HG03135 (cell line): Measurements from ENCODE around the gene CANX.
"Not testable (repeated sequence)": the region's sequence is repeated elsewhere in the genome, so short reads cannot be mapped to it uniquely, and the experiment has no call there.

Experiments used
- ATAC-seq: cut with Tn5 transposase; IDR thresholded peaks from one replicate; pipeline ENCODE4 v1.9.1; 2021; ENCODE audit warnings: mild to moderate bottlenecking, moderate library complexity; ENCODE audit not compliant: unreplicated experiment

Gene CANX, protein sequence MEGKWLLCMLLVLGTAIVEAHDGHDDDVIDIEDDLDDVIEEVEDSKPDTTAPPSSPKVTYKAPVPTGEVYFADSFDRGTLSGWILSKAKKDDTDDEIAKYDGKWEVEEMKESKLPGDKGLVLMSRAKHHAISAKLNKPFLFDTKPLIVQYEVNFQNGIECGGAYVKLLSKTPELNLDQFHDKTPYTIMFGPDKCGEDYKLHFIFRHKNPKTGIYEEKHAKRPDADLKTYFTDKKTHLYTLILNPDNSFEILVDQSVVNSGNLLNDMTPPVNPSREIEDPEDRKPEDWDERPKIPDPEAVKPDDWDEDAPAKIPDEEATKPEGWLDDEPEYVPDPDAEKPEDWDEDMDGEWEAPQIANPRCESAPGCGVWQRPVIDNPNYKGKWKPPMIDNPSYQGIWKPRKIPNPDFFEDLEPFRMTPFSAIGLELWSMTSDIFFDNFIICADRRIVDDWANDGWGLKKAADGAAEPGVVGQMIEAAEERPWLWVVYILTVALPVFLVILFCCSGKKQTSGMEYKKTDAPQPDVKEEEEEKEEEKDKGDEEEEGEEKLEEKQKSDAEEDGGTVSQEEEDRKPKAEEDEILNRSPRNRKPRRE

DNA sequence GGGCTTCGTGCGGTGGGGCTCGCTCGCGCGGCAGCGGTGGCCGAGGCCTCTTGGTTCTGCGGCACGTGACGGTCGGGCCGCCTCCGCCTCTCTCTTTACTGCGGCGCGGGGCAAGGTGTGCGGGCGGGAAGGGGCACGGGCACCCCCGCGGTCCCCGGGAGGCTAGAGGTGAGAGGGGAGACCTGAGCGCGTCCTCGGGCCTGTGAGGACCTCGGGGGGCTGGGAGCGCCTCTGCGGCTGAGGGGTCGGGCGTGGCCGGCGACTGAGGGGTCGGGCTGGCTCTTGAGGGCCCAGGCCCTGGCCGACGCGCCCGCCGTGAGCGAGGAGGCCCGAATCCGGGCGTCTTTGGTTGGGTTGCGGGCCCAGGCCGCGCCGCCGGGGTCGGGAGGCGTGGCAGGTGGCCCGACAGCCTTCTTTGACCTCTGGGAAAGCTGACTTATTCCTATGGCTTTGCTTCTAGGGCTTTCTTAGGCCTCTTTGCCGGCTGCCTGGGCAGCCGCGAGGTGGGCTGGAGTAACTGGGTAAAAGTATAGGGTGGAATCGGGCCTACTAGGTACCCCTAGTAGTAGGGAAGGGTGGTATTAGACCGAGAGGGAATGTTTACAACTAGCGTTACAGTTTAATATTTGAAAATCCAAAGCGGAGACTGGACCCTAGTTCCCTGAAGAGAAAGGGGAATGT is at the start of gene CANX:
Gene CANX, plus strand, starts transcription at position 33 of the 681 bp plus-strand sequence. CDS start 6,715 bp downstream, outside the sequence.
- no peak for ATAC-seq

DNA sequence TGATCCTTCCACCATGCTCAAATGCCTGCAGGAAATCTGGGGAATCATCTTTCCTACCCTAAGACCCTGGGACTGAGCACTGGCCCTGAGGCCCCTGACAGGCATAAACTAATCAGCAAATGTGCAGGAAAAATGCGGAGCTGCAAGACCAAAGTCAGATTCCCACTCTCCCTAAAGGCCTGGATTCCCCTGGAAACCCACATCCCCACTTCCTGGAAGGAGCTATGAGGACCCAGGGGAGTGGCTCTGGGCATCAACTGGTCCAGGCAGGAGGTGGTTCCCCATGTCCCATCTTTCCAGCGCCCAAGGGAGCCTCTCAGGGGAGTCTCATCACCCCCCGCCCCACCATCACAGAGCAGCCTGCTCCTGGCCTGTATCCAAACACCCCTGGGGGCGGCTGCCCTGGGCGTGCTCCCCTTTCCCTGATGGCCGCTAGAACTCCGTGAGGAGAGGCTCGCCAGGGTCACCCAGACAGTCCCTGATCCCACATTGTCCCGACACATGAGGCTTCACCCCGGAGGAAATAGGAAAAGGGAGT is 49.5 kb upstream of the CANX start:
- ATAC-seq, result not testable (repeated sequence)

DNA sequence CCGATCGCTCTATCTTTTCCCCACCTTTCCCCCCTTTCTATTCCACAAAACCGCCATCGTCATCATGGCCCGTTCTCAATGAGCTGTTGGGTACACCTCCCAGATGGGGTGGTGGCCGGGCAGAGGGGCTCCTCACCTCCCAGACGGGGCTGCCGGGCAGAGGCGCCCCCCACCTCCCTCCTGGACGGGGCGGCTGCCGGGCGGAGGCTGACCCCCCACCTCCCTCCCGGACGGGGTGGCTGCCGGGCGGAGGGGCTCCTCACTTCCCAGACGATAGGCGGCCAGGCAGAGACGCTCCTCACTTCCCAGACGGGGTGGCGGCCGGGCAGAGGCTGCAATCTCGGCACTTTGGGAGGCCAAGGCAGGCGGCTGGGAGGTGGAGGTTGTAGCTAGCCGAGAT is 48.5 kb upstream of the CANX start:
- ATAC-seq, result not testable (repeated sequence)

DNA sequence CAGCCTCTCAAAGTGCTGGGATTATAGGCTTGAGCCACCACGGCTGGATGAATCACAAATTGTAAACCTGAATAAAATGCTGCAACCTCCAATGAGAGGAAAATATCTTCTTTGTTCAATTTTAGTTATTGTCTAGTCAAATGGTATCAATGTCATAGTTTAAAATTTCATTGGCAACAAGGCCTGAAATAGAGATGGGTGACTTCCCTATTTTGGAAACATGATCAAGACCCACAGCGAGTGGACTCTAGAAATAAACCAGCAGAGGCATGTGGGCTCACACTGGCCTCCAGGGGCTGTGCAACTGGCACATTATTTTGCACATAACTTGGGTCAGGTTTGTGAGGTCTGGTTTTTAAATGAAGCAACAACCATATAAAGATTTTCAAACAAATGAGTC is 45.6 kb upstream of the CANX start:
- ATAC-seq, result not testable (repeated sequence)

DNA sequence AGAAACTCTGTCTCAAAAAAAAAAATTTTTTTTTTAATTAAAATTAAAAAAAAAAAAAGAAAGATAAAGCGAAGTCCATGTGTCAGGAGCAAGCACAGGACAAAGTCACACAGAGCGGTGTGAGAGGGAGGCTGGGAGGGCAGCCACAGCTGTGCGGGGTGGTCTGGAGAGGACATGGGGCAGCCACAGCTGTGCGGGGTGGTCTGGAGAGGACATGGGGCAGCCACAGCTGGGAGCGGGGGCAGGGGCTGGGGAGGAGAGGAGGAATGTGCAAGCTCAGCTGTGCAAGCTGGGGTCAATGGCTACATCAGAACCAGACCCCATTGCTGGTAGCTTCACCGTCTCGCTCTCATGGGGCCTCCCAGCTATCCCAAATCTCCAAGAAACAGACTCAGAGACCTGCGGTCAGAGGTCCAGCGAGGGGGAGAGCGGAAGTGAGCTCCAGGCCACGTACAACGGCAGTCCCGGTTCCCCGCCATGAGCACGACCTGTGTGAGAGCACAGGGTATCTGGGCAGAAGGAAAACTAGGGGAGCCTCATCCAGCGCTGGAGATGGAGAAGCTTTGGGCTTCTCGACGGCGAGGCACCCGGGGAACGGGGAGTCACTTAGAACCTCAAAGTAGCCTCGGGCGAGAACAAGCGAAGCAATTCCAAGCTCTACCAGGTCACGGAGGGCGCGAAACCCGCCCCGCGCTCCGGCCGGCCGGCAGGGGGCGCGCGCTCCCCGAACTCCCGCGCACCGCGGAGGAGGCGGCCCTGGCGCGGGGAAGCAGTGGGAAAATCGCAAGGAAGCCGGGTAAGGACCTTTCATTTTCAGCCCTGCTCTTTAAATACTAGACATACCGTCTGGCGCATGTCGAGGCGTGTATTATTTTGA is 41.2 kb upstream of the CANX start:
- peak; percentile 95 for ATAC-seq

DNA sequence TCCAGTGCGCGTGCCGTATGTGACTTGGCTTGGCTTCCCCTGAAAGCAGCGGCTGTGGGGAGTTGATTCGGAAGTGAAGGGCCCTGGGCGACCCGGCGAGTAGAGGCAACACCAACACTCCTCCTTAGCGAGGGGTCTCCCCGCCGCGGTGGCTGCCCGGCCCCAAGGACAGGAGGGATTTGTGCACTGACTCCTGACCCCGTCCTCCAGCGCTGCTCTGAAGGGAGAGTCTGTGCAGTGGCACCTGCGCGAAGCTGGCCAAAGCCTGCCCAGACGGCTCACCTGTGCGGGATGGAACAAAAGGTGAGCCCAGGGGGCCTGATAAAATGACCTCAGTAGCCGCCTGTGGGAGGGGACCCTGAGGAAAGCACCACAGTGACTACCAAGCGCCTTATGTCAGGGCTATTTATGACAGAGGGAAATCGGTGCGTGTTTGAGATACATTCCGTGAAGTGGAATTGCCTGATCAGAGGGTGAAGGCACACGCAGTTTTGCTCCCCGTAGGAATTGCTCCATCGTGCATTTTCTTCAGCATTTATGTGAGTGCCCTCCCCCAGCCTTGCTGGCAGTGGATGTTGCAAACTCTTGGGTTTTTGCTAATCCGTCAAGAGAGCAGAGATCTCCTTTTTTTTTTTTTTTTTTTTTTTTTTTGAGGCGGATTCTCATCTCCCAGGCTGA is 40.4 kb upstream of the CANX start:
- peak; percentile 52 for ATAC-seq

DNA sequence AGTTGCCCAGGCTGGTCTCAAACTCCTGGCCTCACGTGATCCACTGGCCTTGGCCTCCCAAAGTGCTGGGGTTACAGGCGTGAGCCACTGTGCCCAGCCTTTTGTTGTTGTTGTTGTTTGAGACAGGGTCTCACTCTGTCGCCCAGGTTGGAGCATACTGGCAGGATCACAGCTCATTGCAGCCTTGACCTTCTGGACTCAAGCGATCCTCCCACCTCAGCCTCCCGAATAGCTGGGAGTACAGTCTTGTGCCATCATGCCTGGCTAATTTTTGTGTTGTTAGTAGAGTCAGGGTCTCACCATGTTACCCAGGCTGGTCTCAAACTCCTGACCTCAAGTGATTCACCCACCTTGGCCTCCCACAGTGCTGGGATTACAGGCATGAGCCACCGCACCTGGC is 37.1 kb upstream of the CANX start:
- ATAC-seq, result not testable (repeated sequence)

DNA sequence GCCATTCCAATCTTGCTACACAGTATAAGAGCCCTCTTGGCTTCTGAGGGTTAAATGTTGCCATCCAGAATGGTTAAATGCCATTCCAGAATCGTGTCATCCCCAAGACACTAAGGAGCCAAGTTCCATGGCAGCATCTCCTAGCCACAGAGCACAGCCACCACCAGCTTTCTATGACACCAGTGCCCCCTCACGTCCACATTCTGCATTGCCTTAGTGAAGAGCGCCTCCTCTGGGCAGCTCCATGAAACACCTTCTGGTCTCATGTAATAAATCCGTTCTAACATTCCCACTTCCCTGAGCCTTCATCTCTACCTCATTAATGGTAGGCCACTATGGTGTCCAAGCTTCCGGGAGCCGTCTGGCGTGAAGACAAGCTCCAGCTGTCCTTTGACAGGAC is 30.4 kb upstream of the CANX start:
- peak; percentile 55 for ATAC-seq

DNA sequence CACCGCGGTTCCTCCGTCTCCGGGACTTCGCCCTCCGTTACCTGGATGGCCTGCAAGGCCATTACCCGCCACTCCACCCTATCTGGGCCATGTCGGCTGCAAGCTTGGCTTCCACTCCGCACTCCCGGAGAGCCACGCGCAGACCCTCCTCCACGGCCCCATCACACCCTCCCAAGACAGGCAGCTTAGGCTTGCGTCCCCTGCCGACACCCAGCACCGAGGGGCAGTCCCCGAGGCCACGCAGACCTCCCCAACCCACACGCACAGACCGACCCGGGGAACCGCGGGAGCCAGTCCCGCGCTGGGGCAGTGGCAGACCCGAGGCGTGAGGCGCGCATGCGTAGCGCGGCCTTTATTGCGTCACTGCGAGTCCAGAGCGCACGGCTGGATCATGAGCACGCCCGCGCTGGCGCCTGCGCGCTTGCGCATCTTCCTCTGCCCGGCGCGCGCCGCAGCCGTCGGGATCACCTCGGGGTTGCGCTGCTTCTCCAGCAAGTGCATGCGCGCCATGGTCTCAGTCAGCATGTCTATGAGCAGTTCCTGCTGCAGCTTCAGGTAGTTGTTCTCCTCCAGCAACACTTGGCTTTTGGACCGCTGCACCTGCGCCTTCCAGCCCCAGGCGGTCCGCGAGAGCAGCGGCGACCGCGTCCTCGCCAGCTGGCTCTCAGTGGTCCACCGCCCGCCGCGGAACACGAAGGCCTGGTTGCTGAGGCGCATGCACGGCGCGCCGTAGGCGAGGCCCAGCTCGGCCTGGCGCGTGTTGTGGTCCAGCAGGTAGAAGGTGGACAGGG is 20.3 kb upstream of the CANX start:
- ATAC-seq, result peak; percentile 91

DNA sequence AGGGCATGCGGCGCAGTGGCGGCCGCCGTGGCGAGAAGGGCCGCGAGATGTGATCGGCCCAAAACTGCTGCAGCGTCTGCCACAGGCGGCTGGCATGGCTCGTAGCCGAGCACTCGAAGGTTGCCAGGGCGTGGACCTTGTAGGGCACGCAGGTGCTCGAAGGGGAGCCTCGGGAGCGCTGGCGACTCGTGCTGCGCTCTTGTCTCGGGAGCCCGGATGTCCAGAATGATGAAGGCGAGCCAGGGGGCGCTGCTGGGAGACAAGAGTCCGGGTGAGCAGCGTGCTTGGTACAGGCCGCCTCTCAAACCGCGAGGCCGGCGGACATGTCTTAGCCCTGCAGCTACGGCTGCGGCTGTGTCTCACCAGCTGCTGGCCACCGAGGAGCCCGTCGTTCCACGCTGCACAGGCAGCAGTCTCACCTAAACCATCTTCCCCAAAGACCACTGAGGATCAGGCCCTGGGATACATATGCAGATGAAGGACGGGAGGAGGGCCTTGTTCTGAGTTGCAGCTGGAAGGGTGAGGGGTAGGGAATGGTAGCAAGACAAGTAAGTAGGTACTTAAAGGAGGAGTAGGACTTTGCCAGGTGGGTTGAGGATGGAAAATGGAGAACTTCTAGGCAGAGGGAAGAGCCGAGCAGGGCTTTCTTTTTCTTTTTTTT is 19.6 kb upstream of the CANX start:
- ATAC-seq, result peak; percentile 9

DNA sequence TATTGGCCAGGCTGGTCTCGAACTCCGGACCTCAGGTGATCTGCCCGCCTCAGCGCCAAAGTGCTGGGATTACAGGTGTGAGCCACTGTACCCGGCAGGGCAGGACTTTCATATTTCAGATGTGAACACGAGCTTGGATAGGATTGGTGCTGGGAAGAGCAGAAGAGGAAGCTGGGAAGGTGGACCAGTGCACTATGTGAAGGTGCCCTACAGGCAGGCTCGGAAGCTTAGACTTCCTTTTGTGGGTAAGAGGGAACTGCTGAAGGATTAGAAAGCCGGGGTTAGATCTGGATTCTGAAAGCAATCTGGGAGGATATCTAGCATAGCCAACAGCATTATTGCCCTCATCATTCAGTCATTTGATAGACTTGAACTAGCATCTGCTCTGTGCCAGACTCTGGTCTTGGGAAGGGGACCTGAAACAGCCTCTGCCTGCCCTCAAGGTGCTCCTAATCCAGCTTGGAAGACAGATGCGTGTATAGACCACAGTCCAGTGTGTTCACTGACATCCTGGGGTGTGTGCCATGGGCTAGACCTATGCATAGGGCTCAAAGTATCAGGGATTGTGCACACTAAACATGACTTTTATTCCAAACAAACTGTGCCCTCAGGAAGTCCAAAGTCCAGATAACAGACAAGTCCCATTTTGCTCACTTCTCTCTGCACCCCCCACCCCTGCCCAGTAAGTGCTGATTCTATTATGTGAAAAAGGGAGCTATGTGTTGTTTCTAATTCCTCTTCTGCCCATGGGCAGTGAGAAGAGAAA is 18.6 kb upstream of the CANX start:
- no peak for ATAC-seq

DNA sequence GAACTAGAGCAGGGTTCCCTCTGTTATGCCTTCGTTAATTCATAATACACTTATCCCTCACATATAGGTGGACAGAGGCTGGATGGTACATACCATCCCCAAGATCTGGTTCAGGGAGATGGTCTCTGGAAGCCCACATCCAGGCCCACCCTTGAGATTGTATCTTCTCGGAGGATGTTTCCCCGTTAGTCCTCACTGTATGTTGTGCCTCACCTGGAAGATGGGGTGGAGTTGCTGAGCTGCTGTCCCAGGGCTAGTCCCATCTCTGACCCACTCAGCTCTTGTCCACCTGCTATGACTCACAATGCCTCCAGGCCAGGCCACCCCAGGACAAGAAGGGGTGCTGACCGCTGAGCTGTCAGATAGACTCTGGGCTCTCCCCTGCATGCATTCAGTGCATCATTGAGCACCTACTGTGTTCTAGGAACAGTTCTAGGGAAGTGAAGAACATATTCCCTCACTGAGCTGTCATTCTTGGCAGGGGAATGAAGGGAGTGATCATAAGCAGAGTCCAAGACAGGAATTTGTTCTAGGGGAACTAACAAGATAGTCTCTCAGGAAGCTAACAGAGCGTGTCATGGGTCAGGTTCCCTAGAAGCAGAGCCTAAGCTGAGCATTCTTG is 17.9 kb upstream of the CANX start, which contains the start of gene CBY3:
Gene CBY3, minus strand, starts transcription at position 255 of the 622 bp plus-strand sequence. Its CDS starts 116 bp downstream, at position 139.
- ATAC-seq, result no peak

DNA sequence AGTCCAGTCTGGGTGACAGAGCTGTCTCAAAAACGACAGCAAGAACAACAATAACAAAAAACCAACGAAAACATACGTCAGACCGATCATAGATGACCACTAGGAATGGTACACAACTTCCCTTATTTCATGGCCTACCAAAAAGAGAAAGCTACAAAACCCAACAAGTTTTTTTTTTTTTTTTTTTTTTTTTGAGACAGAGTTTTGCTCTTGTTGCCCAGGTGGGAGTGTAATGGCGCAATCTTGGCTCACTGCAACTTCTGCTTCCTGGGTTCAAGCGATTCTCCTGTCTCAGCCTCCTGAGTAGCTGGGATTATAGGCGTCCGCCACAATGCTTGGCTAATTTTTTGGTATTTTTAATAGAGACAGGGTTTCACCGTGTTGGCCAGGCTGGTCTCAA is 9.6 kb upstream of the CANX start:
- not testable (repeated sequence) for ATAC-seq

DNA sequence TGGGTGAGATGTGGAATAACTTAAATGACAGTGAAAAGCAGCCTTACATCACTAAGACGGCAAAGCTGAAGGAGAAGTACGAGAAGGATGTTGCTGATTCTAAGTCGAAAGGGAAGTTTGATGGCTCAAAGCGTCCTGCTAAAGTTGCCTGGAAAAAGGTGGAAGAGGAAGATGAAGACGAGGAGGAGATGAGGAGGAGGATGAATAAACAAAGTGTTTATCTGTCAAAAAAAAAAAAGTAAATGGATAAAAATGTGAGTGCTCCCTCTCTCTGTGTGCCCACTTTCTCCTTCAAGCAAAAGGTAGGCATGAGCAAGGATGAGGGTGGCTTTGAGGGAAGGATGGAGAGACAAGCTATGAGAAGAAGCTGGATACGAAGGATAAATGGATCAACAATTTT is 4.2 kb upstream of the CANX start:
- ATAC-seq, result no peak

DNA sequence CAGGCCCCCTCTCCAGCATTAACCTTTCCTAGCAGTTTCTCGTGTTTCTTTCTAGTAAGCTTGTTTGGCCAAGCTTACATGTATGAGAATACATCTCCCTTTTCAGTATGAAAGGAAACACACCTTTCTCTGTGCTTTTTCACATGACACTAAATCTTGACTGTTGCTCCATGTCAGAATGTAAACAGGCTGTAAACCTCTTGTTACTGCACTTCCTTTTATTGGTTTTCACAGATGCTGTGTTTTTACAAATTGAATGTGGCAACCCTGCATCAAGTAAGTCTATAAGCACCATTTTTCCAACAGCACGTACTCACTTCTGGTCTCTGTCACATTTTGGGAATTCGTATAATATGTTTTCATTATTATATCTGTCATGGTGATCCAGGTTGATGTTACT is 2.2 kb upstream of the CANX start:
- no peak for ATAC-seq

DNA sequence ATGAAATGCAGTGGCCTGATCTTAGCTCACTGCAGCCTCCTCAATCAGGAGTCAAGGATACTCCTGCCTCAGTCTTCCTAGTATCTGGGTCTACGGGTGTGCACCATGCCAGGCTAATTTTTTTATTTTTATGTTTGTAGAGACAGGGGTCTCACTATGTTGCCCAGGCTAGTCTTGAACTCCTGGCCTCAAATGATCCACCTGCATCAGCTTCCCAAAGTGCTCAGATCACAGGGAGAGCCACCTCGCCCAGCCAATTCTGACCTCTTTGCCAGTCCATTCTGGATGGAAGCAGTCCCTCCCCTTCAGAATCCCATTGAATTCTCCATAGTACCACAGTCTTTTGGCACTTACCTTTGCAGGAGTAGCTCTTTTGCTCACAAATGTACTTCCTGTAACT is 1.7 kb upstream of the CANX start:
- no peak for ATAC-seq

DNA sequence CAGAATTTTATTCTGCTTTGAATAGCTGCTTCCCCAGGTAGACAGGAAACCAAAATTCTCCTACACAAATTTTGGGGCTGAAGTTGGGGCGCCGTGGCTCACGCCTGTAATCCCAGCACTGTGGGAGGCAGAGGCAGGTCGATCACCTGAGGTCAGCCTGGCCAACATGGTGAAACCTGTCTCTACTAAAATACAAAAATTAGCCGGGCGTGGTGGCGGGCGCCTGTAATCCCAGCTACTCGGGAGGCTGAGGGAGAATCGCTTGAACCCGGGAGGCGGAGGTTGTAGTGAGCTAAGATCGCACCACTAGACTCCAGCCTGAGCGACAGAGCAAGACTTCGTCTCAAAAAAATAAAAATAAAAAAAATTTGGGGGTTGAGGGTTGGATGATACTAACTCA is 1.2 kb upstream of the CANX start:
- not testable (repeated sequence) for ATAC-seq
